ENCODE data around the gene BMPER.

Gene BMPER

DNA sequence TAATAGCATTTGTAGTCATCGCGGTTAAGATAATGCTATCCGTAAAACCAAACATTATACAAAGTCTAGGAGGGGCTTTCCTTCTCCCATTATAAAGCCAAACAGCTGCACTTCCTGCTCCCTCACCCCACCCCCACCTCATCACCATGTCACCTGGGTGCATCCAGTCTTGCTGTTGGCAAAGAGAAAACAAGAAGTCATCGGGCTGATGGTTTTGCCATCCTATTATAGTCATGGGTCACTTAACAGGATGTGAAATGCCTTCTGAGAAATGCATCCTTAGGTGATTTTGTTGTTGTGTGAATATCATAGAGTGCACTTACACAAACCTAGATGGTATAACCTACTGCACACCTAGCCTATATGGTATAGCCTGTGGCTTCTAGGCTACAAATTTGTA, 157.0 kb downstream of the BMPER start:
- no peak for DNase-seq (ENCODE audit: low read depth, low spot score)

DNA sequence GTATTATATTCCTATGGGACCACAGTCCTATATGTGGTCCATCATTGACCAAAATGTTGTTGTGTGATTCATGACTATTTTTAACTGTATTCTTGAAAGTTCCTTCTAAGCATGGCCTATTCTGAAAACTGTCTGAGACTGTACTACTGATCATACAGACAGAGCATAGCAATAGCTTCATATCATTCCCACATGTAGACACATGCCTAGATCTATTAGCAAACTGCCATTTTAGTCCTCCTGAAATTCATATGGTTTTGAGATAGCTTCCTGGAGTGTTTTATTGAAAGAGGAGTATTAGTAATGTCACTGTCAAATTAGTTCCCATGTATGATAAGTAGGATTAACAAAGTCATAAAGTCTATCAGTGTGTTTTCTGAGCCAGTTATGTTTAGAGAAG, 157.5 kb downstream of the BMPER start:
- no peak for DNase-seq (ENCODE audit: low read depth, low spot score)

DNA sequence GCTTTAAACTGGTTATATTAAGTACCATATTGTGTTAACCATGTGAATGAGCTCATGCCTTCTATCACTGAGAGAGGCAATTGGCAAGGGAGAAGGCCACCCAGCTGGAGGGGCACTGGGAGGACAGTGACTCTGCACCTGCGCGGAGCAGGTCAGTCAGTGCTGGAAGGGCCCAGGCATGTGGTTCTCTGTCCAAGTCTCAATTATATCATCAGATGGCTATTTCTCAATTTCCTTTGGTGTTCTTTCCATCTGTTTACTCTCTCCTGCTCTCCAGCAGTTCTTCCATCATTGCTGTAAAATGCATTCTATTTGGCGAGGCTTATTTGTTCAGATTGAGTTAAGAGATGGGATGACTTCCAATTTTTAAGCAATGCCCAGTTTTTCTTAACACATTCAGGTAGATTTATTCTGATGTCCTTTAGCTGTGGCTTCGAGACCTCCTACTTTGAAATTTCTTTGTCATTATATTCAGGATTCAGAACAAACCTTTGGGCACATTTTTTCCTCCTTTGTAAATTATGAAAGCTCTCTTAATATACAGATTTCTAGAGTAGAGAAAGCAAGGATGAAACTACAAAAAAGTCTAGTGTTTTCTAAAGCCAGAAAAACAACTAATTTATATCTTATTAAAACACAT, 159.3 kb downstream of the BMPER start:
- DNase-seq (ENCODE audit: low read depth, low spot score), result no peak

- DNase-seq (ENCODE audit: low read depth, low spot score), result no peak
Measured at GRCh38 chr7:34066411-34066810, 161.1 kb downstream of the BMPER start.

GRCh38 chr7:34067005-34067778, 161.9 kb downstream of the BMPER start:
- no peak for DNase-seq (ENCODE audit: low read depth, low spot score)

GRCh38 chr7:34069676-34070075, 164.3 kb downstream of the BMPER start:
- DNase-seq (ENCODE audit: low read depth, low spot score), result peak; percentile 43

- DNase-seq (ENCODE audit: low read depth, low spot score), result no peak
Measured at GRCh38 chr7:34070511-34071323, 165.4 kb downstream of the BMPER start.

- no peak for DNase-seq (ENCODE audit: low read depth, low spot score)
Measured at GRCh38 chr7:34073676-34074075, 168.3 kb downstream of the BMPER start.

GRCh38 chr7:34074421-34074820, 169.1 kb downstream of the BMPER start:
- DNase-seq (ENCODE audit: low read depth, low spot score), result no peak

DNA sequence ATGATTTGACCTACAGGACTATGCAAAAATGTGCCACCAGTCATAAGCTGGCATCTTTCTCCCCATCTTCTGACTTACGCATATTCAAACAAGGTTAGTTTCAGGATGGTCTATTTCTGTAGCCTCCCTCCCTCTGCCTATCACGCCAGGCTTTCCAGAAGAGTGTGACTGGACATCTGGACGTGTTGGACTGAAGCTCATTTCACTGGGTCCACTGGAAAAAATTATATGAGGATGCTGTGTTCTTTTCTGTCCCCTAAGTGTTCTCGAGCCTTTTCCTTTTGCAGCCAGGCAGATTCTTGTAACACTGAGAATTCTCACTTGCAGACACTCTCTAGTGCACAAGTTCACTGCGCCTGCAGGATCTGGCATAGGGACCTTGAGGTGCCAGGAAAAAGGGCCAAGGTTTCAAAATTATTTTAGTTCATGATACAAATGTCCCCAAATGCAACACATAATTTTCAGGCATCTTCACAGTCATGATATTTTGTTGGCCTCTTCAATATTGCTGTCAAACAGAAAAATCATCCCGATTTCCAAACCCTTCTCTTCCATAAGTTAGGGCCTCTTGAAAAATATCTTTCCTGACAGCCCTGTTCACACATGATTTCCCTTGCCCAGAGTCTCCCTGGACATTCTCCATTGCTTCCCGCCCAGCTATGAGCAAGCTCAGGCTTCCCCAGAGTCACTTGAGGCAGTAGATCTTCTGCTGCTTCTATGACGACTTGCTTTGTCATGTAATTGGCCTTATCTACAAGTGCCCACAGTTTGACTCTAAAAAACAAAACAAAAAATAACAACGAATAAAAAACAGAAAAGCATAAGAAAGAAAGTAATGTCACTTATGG, 170.4 kb downstream of the BMPER start:
- no peak for DNase-seq (ENCODE audit: low read depth, low spot score)

DNA sequence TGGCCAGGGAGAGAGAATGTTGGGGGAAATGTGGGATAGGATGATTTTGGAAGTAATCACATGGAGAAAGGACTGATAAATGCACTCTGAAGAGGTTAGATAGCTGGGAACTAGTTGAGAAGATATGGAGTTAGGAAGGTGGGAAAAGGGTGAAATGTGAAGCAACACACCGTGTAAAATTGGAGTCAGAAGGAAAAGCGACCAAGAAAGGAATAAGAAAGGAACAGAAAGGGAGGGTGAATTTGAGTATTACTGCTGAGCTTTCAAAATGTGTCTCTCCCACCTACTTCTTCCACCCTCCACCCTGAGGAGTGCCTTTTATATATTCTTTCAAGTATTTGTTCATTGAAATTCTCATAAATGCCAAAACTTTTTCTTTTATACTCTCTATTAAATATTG, 171.8 kb downstream of the BMPER start:
- DNase-seq (ENCODE audit: low read depth, low spot score), result no peak

- DNase-seq (ENCODE audit: low read depth, low spot score), result no peak
Measured at GRCh38 chr7:34078864-34079263, 173.5 kb downstream of the BMPER start.

DNA sequence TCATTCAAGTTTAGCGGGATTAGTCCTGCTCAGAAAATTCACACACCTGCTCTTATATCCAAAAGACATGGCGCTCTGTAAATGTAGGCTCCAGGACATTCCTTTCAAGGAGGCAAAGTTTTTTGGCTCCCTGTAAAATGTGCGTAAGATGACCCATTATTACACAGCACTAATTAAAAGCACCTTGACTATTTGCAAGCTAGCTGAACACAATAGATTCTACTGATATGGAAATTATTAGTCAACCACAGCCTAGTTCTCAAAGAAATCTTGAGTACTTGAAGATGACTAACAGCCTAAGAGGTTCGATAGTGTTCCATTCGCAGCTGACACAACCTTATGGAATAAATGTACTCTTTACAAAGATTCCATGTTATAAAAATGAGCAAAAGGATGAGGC, 175.2 kb downstream of the BMPER start:
- no peak for DNase-seq (ENCODE audit: low read depth, low spot score)

- DNase-seq (ENCODE audit: low read depth, low spot score), result no peak
Measured at GRCh38 chr7:34081935-34082334, 176.6 kb downstream of the BMPER start.

DNA sequence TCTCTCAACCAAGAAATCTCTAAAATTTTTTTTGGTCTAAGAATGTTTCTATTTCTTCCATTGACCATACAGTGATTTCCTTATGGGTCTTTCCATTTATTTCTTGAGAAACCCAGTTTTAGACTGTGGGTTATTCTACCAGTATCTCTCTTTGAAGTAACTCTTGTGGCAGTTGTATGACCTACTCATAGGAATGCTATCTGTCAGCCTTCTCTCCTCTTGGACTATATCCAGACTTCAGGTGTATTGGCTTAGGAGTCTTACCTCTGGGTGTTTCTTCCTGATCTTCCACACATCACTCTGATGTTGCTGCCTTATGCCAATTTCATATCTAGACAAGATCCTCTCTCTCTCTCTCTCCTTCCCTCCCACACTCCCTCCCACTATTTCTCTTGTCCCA, 178.1 kb downstream of the BMPER start:
- DNase-seq (ENCODE audit: low read depth, low spot score), result no peak

DNA sequence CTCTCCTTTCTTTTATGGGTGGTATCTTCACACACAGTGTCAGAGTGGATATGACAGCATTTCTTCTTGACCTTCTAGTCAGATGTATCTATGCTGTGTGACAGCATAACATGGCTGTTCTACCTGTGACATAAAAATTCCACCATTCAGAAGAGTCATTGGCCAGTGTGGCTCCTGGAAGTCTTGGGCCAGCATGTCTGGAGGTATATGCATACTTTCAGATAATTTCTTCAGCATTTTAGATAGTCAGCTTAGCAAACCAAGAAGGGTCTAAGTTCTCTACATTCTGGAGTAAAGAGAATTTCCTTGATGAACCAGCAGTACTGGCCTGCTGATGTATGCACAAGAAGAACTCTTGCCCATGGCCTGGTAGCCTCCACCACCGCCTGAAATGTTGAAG, 179.3 kb downstream of the BMPER start:
- DNase-seq (ENCODE audit: low read depth, low spot score), result no peak

DNA sequence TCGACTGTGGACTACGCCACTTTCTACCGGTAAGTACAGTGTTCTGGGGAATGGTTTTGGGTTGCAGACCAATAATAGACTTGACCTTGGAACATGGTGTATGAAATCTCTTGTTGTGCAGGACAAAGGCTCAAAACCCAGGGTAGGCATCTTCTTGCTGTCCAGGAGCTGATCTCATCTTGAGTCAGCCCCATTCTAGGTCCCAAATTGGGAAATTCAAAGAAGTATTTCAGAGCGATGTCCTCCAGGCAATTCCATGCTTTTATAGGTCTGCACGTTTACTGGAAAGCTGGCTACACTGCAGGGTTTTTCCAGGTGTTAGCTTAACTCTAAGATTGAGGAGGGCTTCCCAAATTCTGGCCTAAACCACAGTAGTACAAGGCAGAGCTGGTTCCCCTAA, 180.7 kb downstream of the BMPER start:
- no peak for DNase-seq (ENCODE audit: low read depth, low spot score)

- no peak for DNase-seq (ENCODE audit: low read depth, low spot score)
Measured at GRCh38 chr7:34086981-34087380, 181.6 kb downstream of the BMPER start.

GRCh38 chr7:34087892-34088891, 182.9 kb downstream of the BMPER start:
- peak; percentile 50 for DNase-seq (ENCODE audit: low read depth, low spot score)

GRCh38 chr7:34090816-34091215, 185.5 kb downstream of the BMPER start:
- no peak for DNase-seq (ENCODE audit: low read depth, low spot score)
